ENCODE measurements around the gene BAIAP3.
"Not testable (repeated sequence)": the region's sequence is repeated elsewhere in the genome, so short reads cannot be mapped to it uniquely, and the experiment has no call there.

BAIAP3 gene

GRCh38 chr16:1333149-1333812, at the start of gene BAIAP3:
Gene BAIAP3, plus strand, starts transcription at chr16:1333645. Its CDS starts 4,905 bp downstream, at chr16:1338550.
- peak; percentile 49 for DNase-seq (ENCODE audit: low read depth, low spot score)

GRCh38 chr16:1283996-1284616, 49.3 kb upstream of the BAIAP3 start:
- DNase-seq (ENCODE audit: low read depth, low spot score), result no peak

- DNase-seq (ENCODE audit: low read depth, low spot score), result no peak
Measured at GRCh38 chr16:1285669-1286512, 47.6 kb upstream of the BAIAP3 start.

DNA sequence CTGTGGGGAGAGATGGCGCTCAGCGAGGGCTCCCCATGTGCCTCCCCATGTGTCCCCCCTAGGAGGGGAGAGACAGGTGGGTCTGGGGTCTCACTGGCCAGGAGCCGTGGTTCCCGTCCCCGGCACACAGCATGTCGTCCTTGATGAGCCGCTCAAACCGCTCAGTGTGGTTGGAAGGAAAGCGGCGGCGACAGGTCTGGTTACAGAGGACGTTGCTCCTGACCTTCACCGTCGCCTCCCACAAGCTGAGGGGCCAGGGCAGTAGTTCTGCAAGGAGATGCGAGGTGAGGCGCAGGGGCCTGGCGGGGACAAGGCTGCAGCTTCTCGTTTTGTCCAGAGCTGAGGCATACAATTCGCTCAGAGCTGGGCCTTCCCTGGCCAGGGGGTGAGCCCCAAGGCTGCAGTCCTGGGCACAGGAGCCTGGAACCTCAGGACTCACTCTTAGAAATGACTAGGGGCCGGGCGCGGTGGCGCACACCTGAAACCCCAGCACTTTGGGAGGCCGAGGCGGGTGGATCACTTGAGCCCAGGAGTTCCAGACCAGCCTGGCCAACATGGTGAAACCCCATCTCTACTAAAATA, 46.8 kb upstream of the BAIAP3 start:
- no peak for DNase-seq (ENCODE audit: low read depth, low spot score)

- no peak for DNase-seq (ENCODE audit: low read depth, low spot score)
Measured at GRCh38 chr16:1287982-1288670, 45.3 kb upstream of the BAIAP3 start.

GRCh38 chr16:1288813-1289476, 44.5 kb upstream of the BAIAP3 start:
- no peak for DNase-seq (ENCODE audit: low read depth, low spot score)

DNA sequence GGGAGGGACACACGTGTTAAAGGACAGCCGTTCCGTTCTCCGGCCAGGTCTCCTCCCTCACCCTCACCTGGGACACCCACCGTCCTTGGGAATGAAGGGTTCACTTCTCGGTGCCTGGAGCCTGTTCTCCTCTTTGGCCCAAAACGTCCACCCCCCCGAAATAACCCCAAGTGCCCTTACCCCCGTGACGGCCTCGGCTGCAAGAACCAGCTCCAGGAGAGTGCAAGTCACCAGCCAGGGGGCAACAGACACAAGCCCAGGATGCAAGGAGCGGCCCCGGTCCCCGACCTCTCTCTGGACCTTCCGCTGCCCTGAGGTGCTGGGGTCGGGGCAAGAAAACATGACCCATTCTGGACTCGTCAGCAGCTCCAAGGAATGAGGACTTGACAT, 44.0 kb upstream of the BAIAP3 start:
- DNase-seq (ENCODE audit: low read depth, low spot score), result no peak

GRCh38 chr16:1290063-1290501, 43.4 kb upstream of the BAIAP3 start:
- peak; percentile 22 for DNase-seq (ENCODE audit: low read depth, low spot score)

DNA sequence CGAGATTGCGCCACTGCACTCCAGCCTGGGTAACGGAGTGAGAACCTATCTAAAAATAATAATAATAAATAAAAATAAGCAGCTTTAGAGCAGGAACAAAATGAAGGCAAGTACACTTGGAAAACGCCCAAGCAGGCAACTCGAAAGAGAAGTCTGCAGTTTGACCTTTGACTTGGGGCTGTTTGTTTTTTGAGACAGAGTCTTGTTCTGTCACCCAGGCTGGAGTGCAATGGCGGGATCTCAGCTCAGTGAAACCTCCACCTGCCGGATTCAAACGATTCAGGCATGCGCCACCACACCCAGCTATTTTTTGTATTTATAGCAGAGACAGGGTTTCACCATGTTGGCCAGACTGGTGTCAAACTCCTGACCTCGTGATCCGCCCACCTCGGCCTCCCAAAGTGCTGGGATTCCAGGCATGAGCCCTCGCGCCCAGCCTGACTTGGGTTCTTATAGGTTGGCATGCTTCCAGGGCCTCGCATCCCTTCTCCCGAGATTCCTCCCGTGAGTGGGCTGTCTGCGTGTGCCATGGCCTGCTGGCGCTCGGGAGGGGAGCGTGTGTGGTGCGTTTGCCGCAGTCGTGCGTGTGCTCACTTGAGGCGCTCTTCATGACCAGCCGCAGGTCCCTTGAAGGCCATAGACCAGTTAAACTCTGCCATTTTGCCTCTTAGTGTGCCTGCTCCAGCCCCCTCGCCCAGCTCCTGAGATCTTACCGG, 42.4 kb upstream of the BAIAP3 start:
- no peak for DNase-seq (ENCODE audit: low read depth, low spot score)

GRCh38 chr16:1291576-1291974, 41.9 kb upstream of the BAIAP3 start:
- no peak for DNase-seq (ENCODE audit: low read depth, low spot score)

DNA sequence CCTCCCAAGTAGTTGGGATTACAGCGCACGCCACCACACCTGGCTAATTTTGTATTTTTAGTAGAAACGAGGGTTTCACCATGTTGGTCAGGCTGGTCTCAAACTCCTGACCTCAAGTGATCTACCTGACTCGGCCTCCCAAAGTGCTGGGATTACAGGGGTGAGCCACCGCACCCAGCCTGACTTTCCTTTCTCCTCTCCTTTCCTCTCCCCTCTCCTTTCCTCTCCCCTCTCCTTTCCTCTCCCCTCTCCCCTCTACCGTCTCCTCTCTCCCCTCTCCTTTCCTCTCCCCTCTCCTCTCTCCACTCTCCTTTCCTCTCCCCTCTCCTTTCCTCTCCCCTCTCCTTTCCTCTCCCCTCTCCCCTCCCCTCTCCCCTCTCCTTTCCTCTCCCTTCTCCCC, 41.2 kb upstream of the BAIAP3 start:
- DNase-seq (ENCODE audit: low read depth, low spot score), result not testable (repeated sequence)

DNA sequence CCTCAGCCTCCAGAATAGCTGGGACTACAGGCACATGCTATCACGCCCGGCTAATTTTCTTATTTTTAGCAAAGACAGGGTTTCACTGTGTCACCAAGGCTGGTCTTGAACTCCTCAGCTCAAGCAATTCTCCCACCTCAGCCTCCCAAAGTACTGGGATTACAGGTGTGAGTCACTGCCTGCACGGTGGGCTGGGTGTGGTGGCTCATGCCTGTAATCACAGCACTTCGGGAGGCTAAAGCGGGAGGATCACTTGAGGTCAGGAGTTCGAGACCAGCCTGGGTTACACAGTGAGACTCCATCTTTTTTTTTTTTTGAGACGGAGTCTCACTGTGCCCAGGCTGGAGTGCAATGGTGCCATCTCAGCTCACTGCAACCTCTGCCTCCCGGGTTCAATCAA, 40.6 kb upstream of the BAIAP3 start:
- not testable (repeated sequence) for DNase-seq (ENCODE audit: low read depth, low spot score)

- no peak for DNase-seq (ENCODE audit: low read depth, low spot score)
Measured at GRCh38 chr16:1293921-1294656, 39.4 kb upstream of the BAIAP3 start.

- no peak for DNase-seq (ENCODE audit: low read depth, low spot score)
Measured at GRCh38 chr16:1295465-1295864, 38.0 kb upstream of the BAIAP3 start.

- not testable (repeated sequence) for DNase-seq (ENCODE audit: low read depth, low spot score)
Measured at GRCh38 chr16:1296688-1297017, 36.8 kb upstream of the BAIAP3 start.

DNA sequence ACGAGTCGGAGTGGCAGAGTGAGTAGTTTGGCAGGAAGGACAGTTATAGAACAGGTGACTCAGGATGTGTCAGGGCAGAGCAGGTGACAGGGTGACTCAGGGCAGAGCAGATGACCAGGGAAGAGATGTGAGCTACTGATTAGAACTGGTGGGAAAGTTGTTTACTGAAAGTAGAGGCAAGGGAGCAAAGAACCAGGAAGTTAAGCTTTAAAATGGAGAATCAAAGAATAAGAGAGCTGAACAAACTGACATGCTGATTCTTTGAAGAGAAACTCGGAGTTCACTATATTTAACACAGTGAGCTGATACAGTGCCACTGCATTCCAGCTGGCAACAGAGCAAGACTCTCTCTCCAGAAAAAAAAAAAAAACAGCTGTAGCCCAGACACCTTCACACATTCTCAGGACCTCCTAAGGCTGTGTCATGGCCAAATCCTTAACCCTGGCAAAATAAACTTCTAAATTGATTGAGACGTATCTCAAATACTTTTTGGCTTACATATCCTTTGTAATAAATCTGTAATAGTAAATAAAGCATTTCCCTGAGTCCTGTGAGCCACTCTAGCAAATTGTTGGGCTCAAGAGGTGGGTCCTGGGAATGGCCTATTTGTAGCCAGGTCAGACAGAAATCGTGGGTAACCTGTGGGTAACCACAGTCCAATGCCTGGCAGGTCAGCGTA, 36.3 kb upstream of the BAIAP3 start:
- peak; percentile 41 for DNase-seq (ENCODE audit: low read depth, low spot score)

DNA sequence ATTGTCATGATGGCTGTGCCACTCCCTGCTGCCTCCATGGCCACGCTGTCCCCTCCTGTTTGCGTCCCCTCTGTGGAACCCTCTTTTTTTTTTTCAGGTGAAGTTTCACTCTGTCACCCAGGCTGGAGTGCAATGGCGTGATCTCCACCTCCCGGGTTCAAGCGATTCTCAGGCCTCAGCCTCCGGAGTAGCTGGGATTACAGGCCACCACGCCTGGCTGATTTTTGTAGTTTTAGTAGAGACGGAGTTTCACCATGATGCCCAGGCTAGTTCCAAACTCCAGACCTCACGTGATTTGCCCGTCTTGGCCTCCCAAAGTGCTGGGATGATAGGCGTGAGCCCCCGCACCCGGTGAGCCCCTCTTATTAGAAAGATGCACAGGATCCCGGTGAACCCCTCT, 35.0 kb upstream of the BAIAP3 start:
- no peak for DNase-seq (ENCODE audit: low read depth, low spot score)

- no peak for DNase-seq (ENCODE audit: low read depth, low spot score)
Measured at GRCh38 chr16:1299012-1299867, 34.2 kb upstream of the BAIAP3 start.
